Measurements from ENCODE around the gene ARHGEF40. TPM values are rescaled to one million over a fixed set of nuclear protein-coding genes. Genes with fewer than 3 reads are reported as not detected.

ARHGEF40 gene
- total RNA-seq, 1 experiment from 2014 or later = 63.9 TPM

GRCh38 chr14:21048638-21049037 lies 21.5 kb upstream of the ARHGEF40 start:
- DNase-seq = no peak
- no peaks in the 10 kb centered on the region for H3K27me3 ChIP-seq (ENCODE audit: control insufficient read depth, insufficient read depth, low read length)
- H3K4me3 ChIP-seq (ENCODE audit: insufficient read depth, low read depth, low read length) = no peak overlapping the region
- H3K36me3 ChIP-seq (replicated peaks; ENCODE audit: control insufficient read depth, insufficient read depth, low read length) = no peaks in the 10 kb centered on the region

GRCh38 chr14:21049271-21049673 lies 20.8 kb upstream of the ARHGEF40 start:
- no peaks in the 10 kb centered on the region for H3K27me3 ChIP-seq (ENCODE audit: control insufficient read depth, insufficient read depth, low read length)
- H3K4me3 ChIP-seq (ENCODE audit: insufficient read depth, low read depth, low read length) = no peak overlapping the region
- no peaks in the 10 kb centered on the region for H3K36me3 ChIP-seq (replicated peaks; ENCODE audit: control insufficient read depth, insufficient read depth, low read length)
- no peak for DNase-seq

GRCh38 chr14:21050597-21050996 lies 19.5 kb upstream of the ARHGEF40 start:
- Histone ChIP-seq H3K4me3 (ENCODE audit: insufficient read depth, low read depth, low read length) (no peak overlapping the region), H3K27me3 (ENCODE audit: control insufficient read depth, insufficient read depth, low read length) (no peaks in the 10 kb centered on the region), H3K36me3 (replicated peaks; ENCODE audit: control insufficient read depth, insufficient read depth, low read length) (no peaks in the 10 kb centered on the region)
- no peak for DNase-seq

GRCh38 chr14:21053184-21054122 lies 16.7 kb upstream of the ARHGEF40 start:
- no peaks in the 10 kb centered on the region for H3K27me3 ChIP-seq (ENCODE audit: control insufficient read depth, insufficient read depth, low read length)
- H3K36me3 ChIP-seq (replicated peaks; ENCODE audit: control insufficient read depth, insufficient read depth, low read length) = no peaks in the 10 kb centered on the region
- DNase-seq = no peak
- H3K4me3 ChIP-seq (ENCODE audit: insufficient read depth, low read depth, low read length) = no peak overlapping the region

- H3K36me3 ChIP-seq (replicated peaks; ENCODE audit: control insufficient read depth, insufficient read depth, low read length) = no peaks in the 10 kb centered on the region
- DNase-seq = peak; percentile 48
- H3K4me3 ChIP-seq (ENCODE audit: insufficient read depth, low read depth, low read length) = no peak overlapping the region
- no peaks in the 10 kb centered on the region for H3K27me3 ChIP-seq (ENCODE audit: control insufficient read depth, insufficient read depth, low read length)
Observed at GRCh38 chr14:21054123-21054767, 15.9 kb upstream of the ARHGEF40 start.

GRCh38 chr14:21054768-21055145 lies 15.3 kb upstream of the ARHGEF40 start:
- H3K27me3 ChIP-seq (ENCODE audit: control insufficient read depth, insufficient read depth, low read length) = no peaks in the 10 kb centered on the region
- no peak for DNase-seq
- no peak overlapping the region for H3K4me3 ChIP-seq (ENCODE audit: insufficient read depth, low read depth, low read length)
- H3K36me3 ChIP-seq (replicated peaks; ENCODE audit: control insufficient read depth, insufficient read depth, low read length) = no peaks in the 10 kb centered on the region

- H3K36me3 ChIP-seq (replicated peaks; ENCODE audit: control insufficient read depth, insufficient read depth, low read length) = no peaks in the 10 kb centered on the region
- peak; percentile 44 for DNase-seq
- H3K27me3 ChIP-seq (ENCODE audit: control insufficient read depth, insufficient read depth, low read length) = no peaks in the 10 kb centered on the region
- H3K4me3 ChIP-seq (ENCODE audit: insufficient read depth, low read depth, low read length) = no peak overlapping the region
Observed at GRCh38 chr14:21055432-21056117, 14.5 kb upstream of the ARHGEF40 start.

GRCh38 chr14:21056520-21057163 lies 13.5 kb upstream of the ARHGEF40 start:
- DNase-seq = no peak
- no peak overlapping the region for H3K4me3 ChIP-seq (ENCODE audit: insufficient read depth, low read depth, low read length)
- H3K36me3 ChIP-seq (replicated peaks; ENCODE audit: control insufficient read depth, insufficient read depth, low read length) = no peaks in the 10 kb centered on the region
- no peaks in the 10 kb centered on the region for H3K27me3 ChIP-seq (ENCODE audit: control insufficient read depth, insufficient read depth, low read length)

- no peaks in the 10 kb centered on the region for H3K36me3 ChIP-seq (replicated peaks; ENCODE audit: control insufficient read depth, insufficient read depth, low read length)
- H3K4me3 ChIP-seq (ENCODE audit: insufficient read depth, low read depth, low read length) = no peak within 1 kb of the TSS
- H3K27me3 ChIP-seq (ENCODE audit: control insufficient read depth, insufficient read depth, low read length) = no peaks in the 10 kb centered on the region
- no peak for DNase-seq
Observed at GRCh38 chr14:21057803-21058675, 12.1 kb upstream of the ARHGEF40 start, which contains the start of gene RNASE8. TSS of gene RNASE8 (plus strand) at chr14:21057822. CDS start at chr14:21057893, 71 bp downstream.

GRCh38 chr14:21058903-21059302 lies 11.2 kb upstream of the ARHGEF40 start:
- Histone ChIP-seq H3K36me3 (replicated peaks; ENCODE audit: control insufficient read depth, insufficient read depth, low read length) (no peaks in the 10 kb centered on the region), H3K27me3 (ENCODE audit: control insufficient read depth, insufficient read depth, low read length) (no peaks in the 10 kb centered on the region), H3K4me3 (ENCODE audit: insufficient read depth, low read depth, low read length) (no peak overlapping the region)
- DNase-seq = no peak

GRCh38 chr14:21059842-21060613 lies 10.1 kb upstream of the ARHGEF40 start:
- no peaks in the 10 kb centered on the region for H3K27me3 ChIP-seq (ENCODE audit: control insufficient read depth, insufficient read depth, low read length)
- DNase-seq = no peak
- no peaks in the 10 kb centered on the region for H3K36me3 ChIP-seq (replicated peaks; ENCODE audit: control insufficient read depth, insufficient read depth, low read length)
- H3K4me3 ChIP-seq (ENCODE audit: insufficient read depth, low read depth, low read length) = no peak overlapping the region

GRCh38 chr14:21060614-21061346 lies 9.3 kb upstream of the ARHGEF40 start:
- no peaks in the 10 kb centered on the region for H3K36me3 ChIP-seq (replicated peaks; ENCODE audit: control insufficient read depth, insufficient read depth, low read length)
- no peak for DNase-seq
- H3K4me3 ChIP-seq (ENCODE audit: insufficient read depth, low read depth, low read length) = no peak overlapping the region
- H3K27me3 ChIP-seq (ENCODE audit: control insufficient read depth, insufficient read depth, low read length) = no peaks in the 10 kb centered on the region

- H3K4me3 ChIP-seq (ENCODE audit: insufficient read depth, low read depth, low read length) = no peak overlapping the region
- DNase-seq = no peak
- H3K27me3 ChIP-seq (ENCODE audit: control insufficient read depth, insufficient read depth, low read length) = no peaks in the 10 kb centered on the region
- H3K36me3 ChIP-seq (replicated peaks; ENCODE audit: control insufficient read depth, insufficient read depth, low read length) = no peaks in the 10 kb centered on the region
Observed at GRCh38 chr14:21061347-21061668, 8.8 kb upstream of the ARHGEF40 start.

Measured in H7 (cell line).